Gastroesophageal sphincter (tissue), 3 donors: ENCODE results near the gene FGGY.

Experiments
- CTCF ChIP-seq, 4 experiments: fragments of 200-600 bp in 2 of 4; fragments of 450-650 bp in 2 of 4; sonication (generic) in 1 of 4; IDR thresholded peaks; one replicate each; pipeline ENCODE4 v1.5.1; 2017 to 2019; ENCODE audit warnings: antibody characterized with exemption in 4 of 4, mild to moderate bottlenecking in 2 of 4, moderate library complexity in 2 of 4
- EP300 ChIP-seq: sonication (generic); formaldehyde crosslinking; IDR thresholded peaks from one replicate; pipeline ENCODE4 v1.6.1; 2017; ENCODE audit warnings: antibody characterized with exemption, mild to moderate bottlenecking
- POLR2A ChIP-seq, 2 donors: fragments of 450-650 bp; IDR thresholded peaks; one replicate each; pipeline ENCODE4 v1.6.1; 2017; ENCODE audit warnings: antibody characterized with exemption in 2 of 2, mild to moderate bottlenecking in 2 of 2, moderate library complexity in 1 of 2
- POLR2AphosphoS5 ChIP-seq: sonication (generic); formaldehyde crosslinking; IDR thresholded peaks from one replicate; pipeline ENCODE4 v1.6.1; 2017; ENCODE audit warnings: antibody characterized with exemption

DNA sequence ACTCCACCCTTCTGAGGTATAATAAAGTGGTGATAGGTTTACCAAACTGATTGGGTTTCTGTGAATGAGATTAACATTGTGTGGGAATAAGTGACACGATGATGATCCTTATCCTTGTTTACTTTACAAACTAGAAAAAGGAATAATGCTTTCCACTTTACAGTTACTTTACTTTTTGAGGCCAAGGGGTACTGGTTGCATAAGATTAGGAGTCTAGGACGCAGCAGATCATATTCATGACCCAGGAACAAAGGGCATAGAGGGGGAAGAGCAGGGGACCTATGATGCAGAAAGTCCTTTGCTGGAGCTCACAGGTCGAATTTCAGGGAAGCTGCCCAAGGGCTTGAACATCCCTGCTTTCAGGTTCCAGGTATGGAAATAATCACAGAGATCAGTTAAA, 20.4 kb downstream of the FGGY start:
- TF ChIP-seq CTCF (IDR thresholded peaks at IDR 0.05) (no peak), EP300 (no peak), POLR2A (IDR thresholded peaks at IDR 0.05) (no peak), POLR2AphosphoS5 (no peak)
